Measurements from ENCODE around the gene MIA3. TPM values are rescaled to one million over a fixed set of nuclear protein-coding genes. Genes with fewer than 3 reads are reported as not detected.

Gene MIA3
- total and polyA plus RNA-seq, 2 experiments from 2014 or later = 31.9 to 34.8 TPM

GRCh38 chr1:222652676-222653075 lies 34.8 kb downstream of the MIA3 start:
- Histone ChIP-seq H3K79me2 (no peaks in the 10 kb centered on the region), H3K27ac (no peak overlapping the region), H3K4me1 (ENCODE audit: insufficient read depth) (no peaks in the 10 kb centered on the region), H3K4me3 (no peak overlapping the region), H3K36me3 (replicated peaks; ENCODE audit: insufficient read depth, low read depth) (peaks cover 6% of the 10 kb centered on the region), H3K9me2 (replicated peaks; ENCODE audit: insufficient read depth) (no peaks in the 10 kb centered on the region), H4K20me1 (ENCODE audit: insufficient read depth, poor library complexity, severe bottlenecking) (no peaks in the 10 kb centered on the region), H3K4me2 (no peak overlapping the region), H3K9me3 (ENCODE audit: low read depth) (no peaks in the 10 kb centered on the region), H3K27me3 (no peaks in the 10 kb centered on the region), H2AFZ (no peak overlapping the region)
- TF ChIP-seq EZH2phosphoT487 (IDR thresholded peaks at IDR 0.05; ENCODE audit: low read depth, severe bottlenecking, unreplicated experiment) = no peak
- TF ChIP-seq, protein P1, sequence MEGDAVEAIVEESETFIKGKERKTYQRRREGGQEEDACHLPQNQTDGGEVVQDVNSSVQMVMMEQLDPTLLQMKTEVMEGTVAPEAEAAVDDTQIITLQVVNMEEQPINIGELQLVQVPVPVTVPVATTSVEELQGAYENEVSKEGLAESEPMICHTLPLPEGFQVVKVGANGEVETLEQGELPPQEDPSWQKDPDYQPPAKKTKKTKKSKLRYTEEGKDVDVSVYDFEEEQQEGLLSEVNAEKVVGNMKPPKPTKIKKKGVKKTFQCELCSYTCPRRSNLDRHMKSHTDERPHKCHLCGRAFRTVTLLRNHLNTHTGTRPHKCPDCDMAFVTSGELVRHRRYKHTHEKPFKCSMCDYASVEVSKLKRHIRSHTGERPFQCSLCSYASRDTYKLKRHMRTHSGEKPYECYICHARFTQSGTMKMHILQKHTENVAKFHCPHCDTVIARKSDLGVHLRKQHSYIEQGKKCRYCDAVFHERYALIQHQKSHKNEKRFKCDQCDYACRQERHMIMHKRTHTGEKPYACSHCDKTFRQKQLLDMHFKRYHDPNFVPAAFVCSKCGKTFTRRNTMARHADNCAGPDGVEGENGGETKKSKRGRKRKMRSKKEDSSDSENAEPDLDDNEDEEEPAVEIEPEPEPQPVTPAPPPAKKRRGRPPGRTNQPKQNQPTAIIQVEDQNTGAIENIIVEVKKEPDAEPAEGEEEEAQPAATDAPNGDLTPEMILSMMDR (IDR thresholded peaks at IDR 0.05; ENCODE audit: poor library complexity) = no peak
- TF ChIP-seq EZH2 (IDR thresholded peaks at IDR 0.05; ENCODE audit: borderline replicate concordance) = no peak
- 96% methylated on average over 1 of the region's 1 CpG for WGBS (ENCODE audit: low lambda C conversion rate, missing lambda C conversion rate)
- DNase-seq (ENCODE audit: low spot score) = no peak

DNA sequence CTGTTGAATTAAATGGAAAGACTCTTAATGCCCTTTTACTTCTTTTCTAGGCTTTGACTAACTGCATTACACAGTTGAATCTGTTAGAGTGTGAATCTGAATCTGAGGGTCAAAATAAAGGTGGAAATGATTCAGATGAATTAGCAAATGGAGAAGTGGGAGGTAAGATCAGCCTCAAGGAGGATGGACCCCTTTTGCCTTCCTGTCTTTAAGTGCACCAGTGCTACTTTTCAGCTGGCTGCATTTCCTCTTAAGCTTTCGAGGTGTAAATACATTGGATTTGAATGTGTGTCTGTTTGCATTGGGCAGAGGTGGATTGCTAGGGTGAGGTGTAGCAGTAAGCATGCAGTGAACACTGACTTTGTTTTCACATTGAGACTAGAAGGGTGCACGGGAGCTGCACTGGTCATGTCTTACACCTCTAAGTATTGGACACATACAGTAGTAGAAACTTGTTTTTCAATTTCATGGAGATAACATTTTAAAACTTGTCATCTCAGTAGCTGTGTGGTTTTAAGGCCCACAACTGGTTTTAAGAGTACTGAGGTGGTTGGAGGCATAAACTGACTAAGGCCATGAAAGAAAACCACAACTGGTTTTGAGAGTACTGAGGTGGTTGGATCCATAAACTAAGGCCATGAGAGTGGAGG lies 35.4 kb downstream of the MIA3 start:
- H3K27ac ChIP-seq = no peak overlapping the region
- H3K36me3 ChIP-seq (replicated peaks; ENCODE audit: insufficient read depth, low read depth) = peaks cover 6% of the 10 kb centered on the region
- H3K4me3 ChIP-seq = no peak overlapping the region
- TF ChIP-seq EZH2 (IDR thresholded peaks at IDR 0.05; ENCODE audit: borderline replicate concordance) (no peak), EZH2phosphoT487 (IDR thresholded peaks at IDR 0.05; ENCODE audit: low read depth, severe bottlenecking, unreplicated experiment) (no peak)
- TF ChIP-seq, protein P1 (IDR thresholded peaks at IDR 0.05; ENCODE audit: poor library complexity) = no peak
- no peaks in the 10 kb centered on the region for H3K79me2 ChIP-seq
- no peak for DNase-seq (ENCODE audit: low spot score)
- no peaks in the 10 kb centered on the region for H3K9me2 ChIP-seq (replicated peaks; ENCODE audit: insufficient read depth)
- no peaks in the 10 kb centered on the region for H4K20me1 ChIP-seq (ENCODE audit: insufficient read depth, poor library complexity, severe bottlenecking)
- no peaks in the 10 kb centered on the region for H3K9me3 ChIP-seq (ENCODE audit: low read depth)
- 96% methylated on average over 2 of the region's 2 CpGs for WGBS (ENCODE audit: low lambda C conversion rate, missing lambda C conversion rate)
- no peak overlapping the region for H2AFZ ChIP-seq
- H3K4me1 ChIP-seq (ENCODE audit: insufficient read depth) = no peaks in the 10 kb centered on the region
- H3K27me3 ChIP-seq = no peaks in the 10 kb centered on the region
- no peak overlapping the region for H3K4me2 ChIP-seq

DNA sequence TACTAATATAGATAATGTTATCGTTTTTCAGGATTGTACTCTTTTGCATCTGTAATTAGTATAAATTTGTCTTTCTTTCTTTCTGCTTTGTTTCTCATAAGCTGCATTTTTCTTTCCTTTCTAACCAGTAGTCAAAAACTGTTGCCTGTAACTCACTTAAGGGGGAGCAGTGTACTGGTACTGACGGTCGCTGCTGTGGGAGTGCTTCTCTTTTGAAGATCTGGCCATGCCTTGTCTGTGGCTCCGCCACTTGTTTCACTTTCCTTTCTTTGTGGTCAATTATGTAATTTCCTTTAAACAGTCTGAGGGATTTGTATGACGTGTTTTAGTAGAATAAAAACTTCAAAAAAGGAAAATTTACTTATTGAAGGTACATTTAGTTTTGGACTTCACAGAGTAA lies 37.0 kb downstream of the MIA3 start:
- DNase-seq (ENCODE audit: low spot score) = no peak
- Histone ChIP-seq H3K4me3 (no peak overlapping the region), H3K4me2 (no peak overlapping the region), H3K9me2 (replicated peaks; ENCODE audit: insufficient read depth) (no peaks in the 10 kb centered on the region), H4K20me1 (ENCODE audit: insufficient read depth, poor library complexity, severe bottlenecking) (no peaks in the 10 kb centered on the region), H3K36me3 (replicated peaks; ENCODE audit: insufficient read depth, low read depth) (peaks cover 6% of the 10 kb centered on the region), H2AFZ (no peak overlapping the region), H3K27me3 (no peaks in the 10 kb centered on the region), H3K27ac (no peak overlapping the region), H3K4me1 (ENCODE audit: insufficient read depth) (no peaks in the 10 kb centered on the region), H3K79me2 (no peaks in the 10 kb centered on the region), H3K9me3 (ENCODE audit: low read depth) (no peaks in the 10 kb centered on the region)
- 92% methylated on average over 5 of the region's 5 CpGs for WGBS (ENCODE audit: low lambda C conversion rate, missing lambda C conversion rate)
- TF ChIP-seq EZH2 (IDR thresholded peaks at IDR 0.05; ENCODE audit: borderline replicate concordance) (no peak), EZH2phosphoT487 (IDR thresholded peaks at IDR 0.05; ENCODE audit: low read depth, severe bottlenecking, unreplicated experiment) (no peak)
- TF ChIP-seq, protein P1 (IDR thresholded peaks at IDR 0.05; ENCODE audit: poor library complexity) = no peak
